ENCODE results near the gene PDSS2.

Gene PDSS2

DNA sequence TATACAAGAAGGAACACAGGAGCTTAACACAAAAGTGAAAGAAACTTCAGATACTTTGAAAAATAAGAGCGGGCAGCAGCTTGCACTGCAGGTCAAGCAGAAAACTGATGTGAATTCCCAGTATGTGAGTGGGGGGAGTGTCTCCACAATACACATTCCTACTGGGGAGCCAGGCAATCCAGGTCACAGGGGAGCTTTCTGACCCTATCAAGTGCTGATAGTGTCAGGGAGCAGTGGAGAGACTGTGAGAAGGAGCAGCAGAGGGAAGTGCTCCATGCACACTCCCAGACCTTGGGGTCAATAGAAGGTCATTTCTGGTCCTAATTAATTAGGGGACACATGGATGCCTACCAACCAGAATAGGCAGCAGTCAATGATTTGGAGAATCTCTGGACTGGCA is 59.4 kb downstream of the PDSS2 start:
- Histone ChIP-seq H3K4me1 (ENCODE audit: control insufficient read depth in 5 of 5, insufficient read depth in 5 of 5, low read length in 5 of 5) (peaks cover 0 to 5% (median 0%) of the 10 kb centered on the region in 5 donors), H3K27me3 (ENCODE audit: control insufficient read depth in 5 of 5, insufficient read depth in 4 of 5, low read length in 5 of 5) (no peaks in the 10 kb centered on the region), H3K36me3 (ENCODE audit: control insufficient read depth in 5 of 5, insufficient read depth in 5 of 5, low read length in 5 of 5) (peaks cover 0 to 4% (median 0%) of the 10 kb centered on the region in 5 donors)

DNA sequence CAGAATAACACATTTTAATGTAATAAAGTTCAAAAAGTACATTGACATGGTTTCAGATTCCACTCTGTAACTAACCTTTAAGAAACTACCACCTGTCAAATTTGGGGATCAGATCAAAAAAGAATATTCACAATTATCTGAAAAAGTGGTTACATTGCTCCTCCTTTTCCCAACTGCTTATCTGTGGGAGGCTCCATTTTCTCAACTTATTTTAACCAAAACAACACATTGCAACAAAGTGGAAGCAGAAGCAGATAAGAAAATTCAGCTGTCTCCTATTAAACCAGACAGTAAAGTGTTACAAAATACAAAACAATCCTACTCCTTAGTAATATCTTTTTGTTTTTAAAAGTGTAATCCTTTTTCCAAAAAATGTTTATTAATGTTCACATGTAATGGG is 61.4 kb downstream of the PDSS2 start:
- Histone ChIP-seq H3K9me3 (ENCODE audit: control insufficient read depth in 5 of 5, low read length in 5 of 5) (peaks cover 8 to 21% (median 17%) of the 10 kb centered on the region in 5 donors), H3K36me3 (ENCODE audit: control insufficient read depth in 5 of 5, insufficient read depth in 5 of 5, low read length in 5 of 5) (peaks cover 0 to 4% (median 0%) of the 10 kb centered on the region in 5 donors), H3K4me3 (ENCODE audit: low read depth in 1 of 5, low read length in 5 of 5) (no peak overlapping the region)

More for the DNA sequence above, 59.4 kb downstream of the PDSS2 start:
- peaks cover 0 to 32% (median 14%) of the 10 kb centered on the region in 5 donors for H3K9me3 ChIP-seq (ENCODE audit: control insufficient read depth in 5 of 5, low read length in 5 of 5)
- no peak overlapping the region for H3K4me3 ChIP-seq (ENCODE audit: low read depth in 1 of 5, low read length in 5 of 5)
- H3K27ac ChIP-seq (ENCODE audit: low read depth, low read length): no peak overlapping the region
- no peak overlapping the region for H3K9ac ChIP-seq (ENCODE audit: low read length in 5 of 5)

DNA sequence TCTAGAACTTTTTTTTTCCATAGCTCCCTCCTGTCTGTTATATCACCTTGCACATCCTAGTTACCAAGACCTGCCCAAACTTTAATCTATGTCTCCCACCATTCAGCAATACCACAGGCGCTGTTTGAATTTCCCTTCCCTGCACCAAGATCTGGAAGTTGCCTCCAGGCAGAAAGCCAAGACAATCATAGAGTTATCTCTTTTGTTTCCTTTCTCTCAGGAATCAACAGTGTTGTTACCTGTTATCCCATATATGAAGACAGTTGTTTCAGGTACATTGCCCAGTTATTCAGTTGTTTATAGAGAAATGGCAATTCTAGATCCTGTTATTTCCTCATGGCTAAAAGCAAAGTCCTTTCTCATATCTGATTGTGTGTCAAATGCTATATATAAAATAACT is 63.2 kb downstream of the PDSS2 start:
- no peak overlapping the region for H3K27ac ChIP-seq (ENCODE audit: low read depth, low read length)
- H3K27me3 ChIP-seq (ENCODE audit: control insufficient read depth in 5 of 5, insufficient read depth in 4 of 5, low read length in 5 of 5): no peaks in the 10 kb centered on the region
- H3K9ac ChIP-seq (ENCODE audit: low read length in 5 of 5): no peak overlapping the region
- peaks cover 0 to 3% (median 0%) of the 10 kb centered on the region in 5 donors for H3K36me3 ChIP-seq (ENCODE audit: control insufficient read depth in 5 of 5, insufficient read depth in 5 of 5, low read length in 5 of 5)
- H3K4me1 ChIP-seq (ENCODE audit: control insufficient read depth in 5 of 5, insufficient read depth in 5 of 5, low read length in 5 of 5): peaks cover 0 to 5% (median 0%) of the 10 kb centered on the region in 5 donors
- peaks cover 8 to 18% (median 16%) of the 10 kb centered on the region in 5 donors for H3K9me3 ChIP-seq (ENCODE audit: control insufficient read depth in 5 of 5, low read length in 5 of 5)
- H3K4me3 ChIP-seq (ENCODE audit: low read depth in 1 of 5, low read length in 5 of 5): no peak overlapping the region

More for the DNA sequence above, 61.4 kb downstream of the PDSS2 start:
- H3K27ac ChIP-seq (ENCODE audit: low read depth, low read length): no peak overlapping the region
- H3K4me1 ChIP-seq (ENCODE audit: control insufficient read depth in 5 of 5, insufficient read depth in 5 of 5, low read length in 5 of 5): peaks cover 0 to 5% (median 0%) of the 10 kb centered on the region in 5 donors
- H3K9ac ChIP-seq (ENCODE audit: low read length in 5 of 5): no peak overlapping the region
- H3K27me3 ChIP-seq (ENCODE audit: control insufficient read depth in 5 of 5, insufficient read depth in 4 of 5, low read length in 5 of 5): no peaks in the 10 kb centered on the region

DNA sequence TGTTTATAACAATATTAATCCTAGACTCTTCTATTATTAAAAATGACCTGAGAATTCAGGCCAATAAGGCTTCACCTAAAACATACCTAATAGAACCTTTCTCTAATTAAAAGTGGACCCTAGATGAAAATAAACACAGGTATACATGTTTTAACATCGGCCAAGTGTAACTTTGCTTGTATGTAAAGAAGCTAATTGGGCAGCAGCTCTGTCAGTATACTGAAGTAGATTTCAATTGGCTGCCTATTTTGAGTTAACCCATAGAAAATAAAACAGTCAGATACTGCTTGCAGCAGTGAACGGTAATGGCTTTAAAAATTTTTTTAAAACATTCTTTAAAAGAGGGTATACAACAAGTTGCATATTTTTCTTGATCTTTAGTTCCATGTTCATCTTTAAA is 67.3 kb downstream of the PDSS2 start:
- peaks cover 7 to 16% (median 12%) of the 10 kb centered on the region in 5 donors for H3K9me3 ChIP-seq (ENCODE audit: control insufficient read depth in 5 of 5, low read length in 5 of 5)
- peaks cover 0 to 3% (median 0%) of the 10 kb centered on the region in 5 donors for H3K36me3 ChIP-seq (ENCODE audit: control insufficient read depth in 5 of 5, insufficient read depth in 5 of 5, low read length in 5 of 5)
- H3K27ac ChIP-seq (ENCODE audit: low read depth, low read length): no peak overlapping the region

DNA sequence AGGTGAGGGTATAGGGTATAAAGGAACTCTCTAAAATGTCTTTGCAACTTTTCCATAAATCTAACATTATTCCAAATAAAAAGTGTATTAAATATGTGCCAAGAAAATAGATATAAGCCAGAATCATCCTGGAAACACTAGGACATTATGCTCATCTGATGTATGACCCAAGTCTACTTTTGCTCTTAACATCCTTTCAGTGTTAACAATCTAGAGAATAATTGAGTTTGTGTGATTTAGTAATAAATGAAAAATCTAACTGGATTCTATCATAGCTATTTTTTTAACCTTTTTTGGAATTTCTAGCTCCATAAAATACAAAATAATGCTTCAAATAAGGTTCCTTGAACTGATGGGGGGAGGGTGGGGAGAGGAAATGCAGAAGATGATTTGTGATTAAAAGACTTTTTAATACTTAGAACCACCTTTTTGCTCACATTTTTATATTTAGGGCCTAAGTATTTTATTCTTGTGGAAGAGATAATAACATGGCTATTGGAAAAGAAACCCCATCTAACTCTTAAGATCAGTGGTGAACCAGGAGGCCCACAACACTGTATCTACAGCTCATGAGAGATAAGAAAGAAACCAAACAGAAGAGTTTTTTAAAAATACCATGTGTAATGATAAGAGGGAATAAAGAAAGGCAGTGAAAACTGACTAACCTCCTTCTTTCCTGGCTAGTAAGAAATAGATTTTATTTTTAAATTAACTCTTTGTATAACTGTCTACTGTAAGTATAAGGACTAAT is 68.5 kb downstream of the PDSS2 start:
- Histone ChIP-seq H3K9ac (ENCODE audit: low read length in 5 of 5) (no peak overlapping the region), H3K9me3 (ENCODE audit: control insufficient read depth in 5 of 5, low read length in 5 of 5) (peaks cover 7 to 16% (median 12%) of the 10 kb centered on the region in 5 donors), H3K27me3 (ENCODE audit: control insufficient read depth in 5 of 5, insufficient read depth in 4 of 5, low read length in 5 of 5) (no peaks in the 10 kb centered on the region), H3K4me1 (ENCODE audit: control insufficient read depth in 5 of 5, insufficient read depth in 5 of 5, low read length in 5 of 5) (peaks cover 0 to 3% (median 0%) of the 10 kb centered on the region in 5 donors), H3K4me3 (ENCODE audit: low read depth in 1 of 5, low read length in 5 of 5) (no peak overlapping the region), H3K36me3 (ENCODE audit: control insufficient read depth in 5 of 5, insufficient read depth in 5 of 5, low read length in 5 of 5) (peaks cover 0 to 3% (median 0%) of the 10 kb centered on the region in 5 donors), H3K27ac (ENCODE audit: low read depth, low read length) (no peak overlapping the region)

More for the DNA sequence above, 67.3 kb downstream of the PDSS2 start:
- Histone ChIP-seq H3K27me3 (ENCODE audit: control insufficient read depth in 5 of 5, insufficient read depth in 4 of 5, low read length in 5 of 5) (no peaks in the 10 kb centered on the region), H3K4me3 (ENCODE audit: low read depth in 1 of 5, low read length in 5 of 5) (no peak overlapping the region), H3K9ac (ENCODE audit: low read length in 5 of 5) (no peak overlapping the region), H3K4me1 (ENCODE audit: control insufficient read depth in 5 of 5, insufficient read depth in 5 of 5, low read length in 5 of 5) (peaks cover 0 to 3% (median 0%) of the 10 kb centered on the region in 5 donors)

DNA sequence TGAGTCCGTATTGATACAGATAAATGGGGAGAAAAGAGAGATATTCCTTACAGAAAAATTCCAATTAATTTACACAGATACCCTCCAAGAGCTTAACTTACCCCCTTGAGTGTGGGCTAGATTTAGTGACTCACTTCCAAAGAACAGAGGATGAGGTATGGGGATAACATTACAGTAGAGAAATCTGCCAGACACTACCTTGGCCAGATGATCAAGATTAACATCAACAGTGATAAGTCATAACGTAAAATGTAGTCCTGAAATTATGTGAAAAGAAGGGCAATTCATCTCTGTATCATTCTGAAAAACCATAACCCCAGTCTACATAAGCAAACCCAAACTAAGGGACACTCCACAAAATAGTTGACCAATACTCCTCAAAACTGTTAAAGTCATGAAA is 69.3 kb downstream of the PDSS2 start:
- Histone ChIP-seq H3K4me3 (ENCODE audit: low read depth in 1 of 5, low read length in 5 of 5) (no peak overlapping the region), H3K36me3 (ENCODE audit: control insufficient read depth in 5 of 5, insufficient read depth in 5 of 5, low read length in 5 of 5) (peaks cover 0 to 3% (median 0%) of the 10 kb centered on the region in 5 donors), H3K9me3 (ENCODE audit: control insufficient read depth in 5 of 5, low read length in 5 of 5) (peaks cover 7 to 16% (median 12%) of the 10 kb centered on the region in 5 donors), H3K27me3 (ENCODE audit: control insufficient read depth in 5 of 5, insufficient read depth in 4 of 5, low read length in 5 of 5) (no peaks in the 10 kb centered on the region), H3K9ac (ENCODE audit: low read length in 5 of 5) (no peak overlapping the region), H3K4me1 (ENCODE audit: control insufficient read depth in 5 of 5, insufficient read depth in 5 of 5, low read length in 5 of 5) (peaks cover 0 to 3% (median 0%) of the 10 kb centered on the region in 5 donors), H3K27ac (ENCODE audit: low read depth, low read length) (no peak overlapping the region)

GRCh38 chr6:107386904-107387303 is 72.5 kb downstream of the PDSS2 start:
- H3K9me3 ChIP-seq (ENCODE audit: control insufficient read depth in 5 of 5, low read length in 5 of 5): no peaks in the 10 kb centered on the region
- H3K36me3 ChIP-seq (ENCODE audit: control insufficient read depth in 5 of 5, insufficient read depth in 5 of 5, low read length in 5 of 5): no peaks in the 10 kb centered on the region
- peaks cover 0 to 3% (median 0%) of the 10 kb centered on the region in 5 donors for H3K4me1 ChIP-seq (ENCODE audit: control insufficient read depth in 5 of 5, insufficient read depth in 5 of 5, low read length in 5 of 5)

GRCh38 chr6:107386340-107386739 is 73.0 kb downstream of the PDSS2 start:
- Histone ChIP-seq H3K36me3 (ENCODE audit: control insufficient read depth in 5 of 5, insufficient read depth in 5 of 5, low read length in 5 of 5) (no peaks in the 10 kb centered on the region), H3K4me1 (ENCODE audit: control insufficient read depth in 5 of 5, insufficient read depth in 5 of 5, low read length in 5 of 5) (peaks cover 0 to 3% (median 0%) of the 10 kb centered on the region in 5 donors), H3K27me3 (ENCODE audit: control insufficient read depth in 5 of 5, insufficient read depth in 4 of 5, low read length in 5 of 5) (no peaks in the 10 kb centered on the region), H3K9me3 (ENCODE audit: control insufficient read depth in 5 of 5, low read length in 5 of 5) (no peaks in the 10 kb centered on the region), H3K4me3 (ENCODE audit: low read depth in 1 of 5, low read length in 5 of 5) (no peak overlapping the region), H3K27ac (ENCODE audit: low read depth, low read length) (no peak overlapping the region), H3K9ac (ENCODE audit: low read length in 5 of 5) (no peak overlapping the region)

More at GRCh38 chr6:107386904-107387303, 72.5 kb downstream of the PDSS2 start:
- Histone ChIP-seq H3K4me3 (ENCODE audit: low read depth in 1 of 5, low read length in 5 of 5) (no peak overlapping the region), H3K9ac (ENCODE audit: low read length in 5 of 5) (no peak overlapping the region), H3K27me3 (ENCODE audit: control insufficient read depth in 5 of 5, insufficient read depth in 4 of 5, low read length in 5 of 5) (no peaks in the 10 kb centered on the region), H3K27ac (ENCODE audit: low read depth, low read length) (no peak overlapping the region)

- Histone ChIP-seq H3K9ac (ENCODE audit: low read length in 5 of 5) (no peak overlapping the region), H3K36me3 (ENCODE audit: control insufficient read depth in 5 of 5, insufficient read depth in 5 of 5, low read length in 5 of 5) (no peaks in the 10 kb centered on the region), H3K27me3 (ENCODE audit: control insufficient read depth in 5 of 5, insufficient read depth in 4 of 5, low read length in 5 of 5) (no peaks in the 10 kb centered on the region), H3K27ac (ENCODE audit: low read depth, low read length) (no peak overlapping the region), H3K9me3 (ENCODE audit: control insufficient read depth in 5 of 5, low read length in 5 of 5) (no peaks in the 10 kb centered on the region), H3K4me1 (ENCODE audit: control insufficient read depth in 5 of 5, insufficient read depth in 5 of 5, low read length in 5 of 5) (peaks cover 0 to 3% (median 0%) of the 10 kb centered on the region in 5 donors), H3K4me3 (ENCODE audit: low read depth in 1 of 5, low read length in 5 of 5) (no peak overlapping the region)
Observed at GRCh38 chr6:107383705-107384104, 75.7 kb downstream of the PDSS2 start.

DNA sequence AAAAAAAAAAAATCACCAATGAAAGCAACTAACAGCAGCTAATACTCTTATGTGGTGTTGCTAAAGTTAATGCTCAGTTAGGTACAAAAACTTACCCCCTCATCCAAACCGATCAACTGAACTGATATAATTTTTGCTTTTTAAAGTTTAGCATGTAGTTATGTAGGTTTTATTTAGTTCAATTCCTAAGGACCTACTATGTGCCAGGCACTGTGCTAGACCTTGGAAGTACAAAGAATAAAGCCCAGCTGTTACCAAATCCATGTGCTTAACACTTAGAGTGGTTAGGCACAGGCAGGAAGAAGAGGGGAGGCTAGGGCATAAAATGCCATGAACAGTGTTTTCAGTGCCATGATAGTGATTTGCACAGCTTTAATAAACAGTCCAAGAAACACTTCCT is 85.1 kb downstream of the PDSS2 start:
- H3K4me3 ChIP-seq (ENCODE audit: low read depth in 1 of 5, low read length in 5 of 5): no peak overlapping the region
- H3K36me3 ChIP-seq (ENCODE audit: control insufficient read depth in 5 of 5, insufficient read depth in 5 of 5, low read length in 5 of 5): no peaks in the 10 kb centered on the region
- no peak overlapping the region for H3K27ac ChIP-seq (ENCODE audit: low read depth, low read length)
- no peaks in the 10 kb centered on the region for H3K9me3 ChIP-seq (ENCODE audit: control insufficient read depth in 5 of 5, low read length in 5 of 5)
- no peaks in the 10 kb centered on the region for H3K27me3 ChIP-seq (ENCODE audit: control insufficient read depth in 5 of 5, insufficient read depth in 4 of 5, low read length in 5 of 5)
- no peak overlapping the region for H3K9ac ChIP-seq (ENCODE audit: low read length in 5 of 5)
- H3K4me1 ChIP-seq (ENCODE audit: control insufficient read depth in 5 of 5, insufficient read depth in 5 of 5, low read length in 5 of 5): no peaks in the 10 kb centered on the region
